HG02885 (cell line): Measurements from ENCODE around the gene PRKCE.
A peak's percentile ranks its signal among the peaks of the same experiment; 100 is the strongest.
"Not testable (repeated sequence)": the region's sequence is repeated elsewhere in the genome, so short reads cannot be mapped to it uniquely, and the experiment has no call there.

Source experiments
- ATAC-seq: cut with Tn5 transposase; IDR thresholded peaks from one replicate; pipeline ENCODE4 v1.9.1; 2021; ENCODE audit warnings: mild to moderate bottlenecking; ENCODE audit not compliant: unreplicated experiment, poor library complexity

The PRKCE gene

DNA sequence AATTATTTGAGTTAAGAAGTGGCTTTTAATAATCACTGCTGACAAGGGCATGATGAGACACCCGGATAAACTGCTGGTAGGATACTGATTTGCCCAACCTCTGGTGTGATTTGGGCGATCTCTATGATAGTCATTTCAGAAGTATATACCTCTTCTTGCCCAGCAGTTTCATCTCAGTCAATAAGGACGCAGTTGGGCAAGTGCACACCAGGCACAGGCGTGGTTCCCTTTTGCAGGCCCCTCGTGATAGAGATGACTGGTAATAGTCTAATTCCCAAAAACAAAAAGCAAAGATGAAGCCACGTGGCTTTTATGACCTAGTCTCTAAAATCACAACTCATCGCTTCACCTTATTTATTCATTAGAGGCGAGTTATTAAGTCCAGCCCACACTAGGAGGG, 246.4 kb downstream of the PRKCE start:
- ATAC-seq = no peak

DNA sequence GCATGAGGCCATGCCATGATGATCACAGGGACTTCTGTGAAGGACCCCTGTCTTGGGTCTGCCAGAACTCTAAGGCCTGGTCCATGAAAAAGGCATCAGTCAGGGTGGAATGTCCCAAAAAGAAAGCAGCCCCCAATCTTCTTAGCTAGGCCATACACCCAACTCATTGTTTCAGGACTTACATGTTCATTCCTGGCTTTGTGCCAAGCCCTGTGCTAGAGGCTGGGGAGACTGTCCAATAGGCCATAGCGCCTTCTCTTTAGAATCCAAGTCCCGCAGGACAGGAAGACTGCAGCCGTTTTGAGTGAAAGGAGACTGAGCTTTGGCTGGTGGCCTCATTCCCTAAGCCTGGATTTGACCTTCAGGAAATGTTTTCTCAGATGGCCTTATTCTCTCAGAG, 247.3 kb downstream of the PRKCE start:
- no peak for ATAC-seq

- ATAC-seq = no peak
Measured at GRCh38 chr2:45899926-45900325, 248.5 kb downstream of the PRKCE start.

- ATAC-seq = no peak
Measured at GRCh38 chr2:45901468-45902032, 250.1 kb downstream of the PRKCE start.

DNA sequence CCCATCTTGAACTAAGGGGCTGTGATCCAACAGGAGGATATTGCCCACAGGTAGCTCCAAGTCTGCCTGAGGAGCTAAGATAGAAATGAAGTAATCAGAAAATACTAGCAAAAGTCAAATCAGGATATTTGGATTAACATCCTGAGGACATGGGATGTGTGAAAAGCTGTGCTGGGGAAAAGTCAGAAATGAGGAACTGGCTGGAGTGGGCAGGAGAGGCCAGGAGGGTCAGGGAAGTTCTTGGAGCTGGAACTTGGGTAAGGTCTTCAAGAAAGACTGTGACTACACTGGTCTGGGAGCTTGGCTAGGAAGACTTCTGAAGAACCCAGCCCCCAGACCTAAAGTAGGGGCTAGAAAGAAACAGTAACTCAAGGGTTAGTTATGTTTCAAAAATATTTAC, 250.9 kb downstream of the PRKCE start:
- ATAC-seq = no peak

DNA sequence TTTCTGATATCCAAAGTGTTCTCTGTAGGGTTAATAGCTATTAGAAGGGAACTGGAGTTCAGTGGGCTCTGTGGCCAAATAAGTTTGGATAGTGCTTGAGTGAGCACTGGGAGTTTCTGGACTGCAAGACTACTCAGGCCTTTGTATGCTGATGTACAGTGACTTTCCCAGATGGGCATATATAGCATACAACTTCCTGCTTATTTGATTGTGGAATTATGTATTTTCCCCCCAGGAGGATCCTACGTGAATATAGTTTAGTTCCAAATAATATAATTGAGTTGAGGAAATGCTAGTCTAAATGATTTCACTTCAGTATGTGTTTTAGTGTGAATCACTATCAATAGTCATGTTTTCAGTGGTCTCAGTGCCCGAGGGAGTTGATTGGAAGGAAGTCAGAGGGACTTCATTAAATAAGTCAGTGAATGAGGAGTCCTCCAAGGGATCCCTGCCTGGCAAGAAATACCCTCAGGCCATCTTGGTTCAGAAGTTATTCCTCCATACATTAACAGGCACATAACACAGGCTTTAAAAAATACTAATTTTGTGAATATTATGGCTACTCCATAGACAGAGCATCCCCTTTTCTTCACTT, 251.4 kb downstream of the PRKCE start:
- ATAC-seq = no peak

- peak; percentile 72 for ATAC-seq
Measured at GRCh38 chr2:45904267-45904945, 252.9 kb downstream of the PRKCE start.

GRCh38 chr2:45904946-45905631, 253.6 kb downstream of the PRKCE start:
- ATAC-seq = no peak

GRCh38 chr2:45905632-45905958, 254.1 kb downstream of the PRKCE start:
- ATAC-seq = no peak

DNA sequence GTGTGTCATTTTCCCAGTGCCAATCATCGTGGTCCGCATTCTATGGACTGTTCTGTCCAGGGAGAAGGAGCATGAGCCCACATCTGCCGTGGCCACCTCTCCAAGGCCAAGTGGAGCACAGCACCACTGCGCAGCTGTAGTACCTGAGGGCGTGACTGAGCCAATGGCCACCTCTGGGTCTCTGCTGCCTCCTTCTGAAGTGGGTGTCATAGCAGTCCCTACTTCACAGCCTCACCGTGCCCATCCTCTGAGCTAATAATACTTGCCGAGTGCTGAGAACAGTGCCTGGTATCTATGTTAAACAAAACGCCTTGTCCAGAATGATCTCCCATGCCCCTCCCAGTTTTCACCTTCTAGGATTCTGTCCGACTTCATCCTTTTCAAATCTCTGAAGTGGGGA, 256.1 kb downstream of the PRKCE start:
- no peak for ATAC-seq

GRCh38 chr2:45908316-45909170, 257.1 kb downstream of the PRKCE start:
- no peak for ATAC-seq

- no peak for ATAC-seq
Measured at GRCh38 chr2:45909171-45909565, 257.7 kb downstream of the PRKCE start.

DNA sequence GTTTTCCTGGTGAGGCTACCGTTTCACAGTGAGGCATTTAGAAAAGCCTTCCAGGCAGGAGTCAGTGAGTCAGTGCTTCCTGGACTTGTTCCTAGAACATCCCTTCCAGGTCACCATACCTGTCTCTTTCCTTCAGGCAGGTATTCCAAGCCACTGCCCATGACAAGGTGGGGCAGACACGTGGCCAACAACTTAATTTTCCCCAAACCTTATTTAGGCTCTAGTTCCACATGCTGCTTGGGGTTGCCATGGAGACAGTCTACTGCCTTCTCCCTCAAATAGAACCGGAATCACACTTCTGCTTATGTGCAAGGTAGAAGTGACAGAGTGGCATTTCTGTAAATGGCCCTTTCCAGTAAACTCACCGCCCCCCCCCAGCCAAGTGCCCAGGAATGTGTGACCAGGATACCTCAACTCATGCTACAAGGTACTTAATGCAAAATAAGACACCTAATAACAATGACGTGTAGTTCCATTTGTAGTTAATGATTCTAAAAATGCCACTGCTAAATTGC, 258.3 kb downstream of the PRKCE start:
- ATAC-seq = peak; percentile 87

- ATAC-seq = no peak
Measured at GRCh38 chr2:45910473-45911060, 259.1 kb downstream of the PRKCE start.

- no peak for ATAC-seq
Measured at GRCh38 chr2:45911538-45911937, 260.1 kb downstream of the PRKCE start.

GRCh38 chr2:45912109-45912508, 260.6 kb downstream of the PRKCE start:
- ATAC-seq = no peak

- ATAC-seq = no peak
Measured at GRCh38 chr2:45913539-45913938, 262.1 kb downstream of the PRKCE start.

- no peak for ATAC-seq
Measured at GRCh38 chr2:45915523-45915922, 264.0 kb downstream of the PRKCE start.

GRCh38 chr2:45917561-45918176, 266.2 kb downstream of the PRKCE start:
- ATAC-seq = not testable (repeated sequence)
